K562 (cell line): Measurements from ENCODE around the gene PACRG.

Experiments used
- FOXJ2 ChIP-seq: fragments of 200-800 bp; sonication (Bioruptor generic); IDR thresholded peaks from 2 replicates; pipeline ENCODE4 v1.6.1; 2016; ENCODE audit warnings: missing genetic modification characterization, missing compliant biosample characterization
- POLR2AphosphoS5 ChIP-seq: IDR thresholded peaks from 2 replicates; pipeline ENCODE4 v1.6.1; 2011; ENCODE audit warnings: mild to moderate bottlenecking, low read depth, low read length, moderate library complexity; ENCODE audit not compliant: control insufficient read depth, insufficient read depth
- RCOR1 ChIP-seq, 2 experiments: IDR thresholded peaks; 2 replicates each; pipeline ENCODE4 v1.6.1; 2012; ENCODE audit warnings: low read depth in 2 of 2, low read length in 2 of 2, borderline replicate concordance in 1 of 2, improper control_type of control experiment in 1 of 2

- no peak for TF ChIP-seq RCOR1 (IDR thresholded peaks at IDR 0.05; ENCODE audit: borderline replicate concordance in 1 of 2, low read depth in 2 of 2, low read length in 2 of 2)
- no peak for TF ChIP-seq FOXJ2 (tag)
- TF ChIP-seq POLR2AphosphoS5: no peak
These were observed 140.6 kb downstream of the PACRG start for GRCh38 chr6:162868397-162868796.
